ENCODE results near the gene LAMA2. TPM values are rescaled to one million over a fixed set of nuclear protein-coding genes. Genes with fewer than 3 reads are reported as not detected.

The LAMA2 gene
- total and polyA plus RNA-seq, 2 donors (not counting 3 experiments of a cell fraction or from before 2014, with no cell fraction given), result 0.51 to 0.75 TPM

- H3K79me2 ChIP-seq (ENCODE audit: control insufficient read depth, insufficient read depth, low read length), result no peaks in the 10 kb centered on the region
- H3K9ac ChIP-seq (replicated peaks; ENCODE audit: extremely low read depth, insufficient read depth, low read length), result no peak overlapping the region
- H4K20me1 ChIP-seq (replicated peaks; ENCODE audit: control insufficient read depth, extremely low read depth, insufficient read depth, low read length), result no peaks in the 10 kb centered on the region
- no peak for FAIRE-seq
- no peaks in the 10 kb centered on the region for H3K9me3 ChIP-seq (replicated peaks; ENCODE audit: control insufficient read depth, insufficient read depth, low read length)
- TF ChIP-seq FOS (IDR thresholded peaks at IDR 0.05; ENCODE audit: borderline replicate concordance, insufficient read depth, low read length) (no peak), MAX (IDR thresholded peaks at IDR 0.05; ENCODE audit: insufficient read depth, insufficient read length) (no peak), POLR2AphosphoS5 (IDR thresholded peaks at IDR 0.05; ENCODE audit: insufficient read depth, low read depth, low read length) (no peak), MYC (IDR thresholded peaks at IDR 0.05; ENCODE audit: low read depth, low read length) (no peak), GATA2 (IDR thresholded peaks at IDR 0.05; ENCODE audit: insufficient read depth, insufficient read length, low read depth, low read length) (no peak), CTCF (IDR thresholded peaks at IDR 0.05; ENCODE audit: extremely low read depth in 1 of 2, insufficient read depth in 1 of 2, low read depth in 1 of 2, low read length in 2 of 2) (no peak), JUN (IDR thresholded peaks at IDR 0.05; ENCODE audit: borderline replicate concordance, insufficient read depth, insufficient read length, low read depth) (no peak), EZH2 (IDR thresholded peaks at IDR 0.05; ENCODE audit: borderline replicate concordance, low read depth, low read length, severe bottlenecking) (no peak)
- H3K27ac ChIP-seq (ENCODE audit: insufficient read depth, low read depth, low read length), result no peak overlapping the region
- H3K4me3 ChIP-seq (replicated peaks in 1 of 3; ENCODE audit: insufficient read depth in 1 of 3, low read depth in 1 of 3, low read length in 3 of 3), result no peak overlapping the region
- H2AFZ ChIP-seq (ENCODE audit: low read depth, low read length), result no peak overlapping the region
- H3K4me1 ChIP-seq (ENCODE audit: control insufficient read depth, extremely low read depth, insufficient read depth, low read length), result peaks cover 11% of the 10 kb centered on the region
- intact Hi-C loops (cut with micrococcal nuclease) (no loop called here), dilution Hi-C loops (cut with MboI; ENCODE audit: extremely low pct_ligation_motif_present, low sequenced_read_pairs) (no loop called here)
- H3K27me3 ChIP-seq (ENCODE audit: control insufficient read depth in 2 of 2, insufficient read depth in 2 of 2, low read length in 2 of 2), result no peaks in the 10 kb centered on the region
- DNase-seq (ENCODE audit: low read depth, low spot score), result no peak
- no peaks in the 10 kb centered on the region for H3K9me1 ChIP-seq (replicated peaks; ENCODE audit: control insufficient read depth, extremely low read depth, insufficient read depth, low read length)
- no peaks in the 10 kb centered on the region for H3K36me3 ChIP-seq (ENCODE audit: control insufficient read depth in 2 of 2, extremely low read depth in 1 of 2, insufficient read depth in 2 of 2, low read length in 2 of 2)
- no TSS peak for BruUV-seq (replicated peaks)
- H3K4me2 ChIP-seq (ENCODE audit: insufficient read depth, low read length), result no peak overlapping the region
- ChIA-PET POLR2A (no interaction called here), CTCF (no interaction called here)
Measured at GRCh38 chr6:129183187-129183591, 300.3 kb downstream of the LAMA2 start.

Data from endothelial cell of umbilical vein (primary cell).